Measurements from ENCODE around the gene ITGA11.

Gene ITGA11

GRCh38 chr15:68284616-68285258 is 147.2 kb downstream of the ITGA11 start:
- no peak for DNase-seq

- no peak for DNase-seq
Observed at GRCh38 chr15:68283401-68283800, 148.6 kb downstream of the ITGA11 start.

GRCh38 chr15:68281008-68281407 is 151.0 kb downstream of the ITGA11 start:
- no peak for DNase-seq

- DNase-seq = no peak
Observed at GRCh38 chr15:68279779-68280753, 151.9 kb downstream of the ITGA11 start.

- peak; percentile 71 for DNase-seq
Observed at GRCh38 chr15:68278595-68279405, 153.2 kb downstream of the ITGA11 start.

- no peak for DNase-seq
Observed at GRCh38 chr15:68278345-68278594, 153.7 kb downstream of the ITGA11 start.

- DNase-seq = peak; percentile 97
Observed at GRCh38 chr15:68277603-68278344, 154.2 kb downstream of the ITGA11 start, which contains the start of gene FEM1B. TSS of gene FEM1B (plus strand) at chr15:68277745. CDS start at chr15:68278418, 673 bp downstream.

GRCh38 chr15:68277131-68277602 is 154.8 kb downstream of the ITGA11 start:
- DNase-seq = no peak

- DNase-seq = no peak
Observed at GRCh38 chr15:68276668-68277067, 155.3 kb downstream of the ITGA11 start.

- DNase-seq = no peak
Observed at GRCh38 chr15:68275165-68275746, 156.7 kb downstream of the ITGA11 start.

- no peak for DNase-seq
Observed at GRCh38 chr15:68274201-68274848, 157.6 kb downstream of the ITGA11 start.

- no peak for DNase-seq
Observed at GRCh38 chr15:68272721-68273271, 159.2 kb downstream of the ITGA11 start.

GRCh38 chr15:68271854-68272471 is 160.0 kb downstream of the ITGA11 start:
- peak; percentile 62 for DNase-seq

GRCh38 chr15:68268405-68268804 is 163.6 kb downstream of the ITGA11 start:
- no peak for DNase-seq

GRCh38 chr15:68265674-68266073 is 166.3 kb downstream of the ITGA11 start:
- DNase-seq = no peak

- no peak for DNase-seq
Observed at GRCh38 chr15:68265081-68265480, 166.9 kb downstream of the ITGA11 start.

- no peak for DNase-seq
Observed at GRCh38 chr15:68264282-68264681, 167.7 kb downstream of the ITGA11 start.

- DNase-seq = no peak
Observed at GRCh38 chr15:68262514-68263356, 169.2 kb downstream of the ITGA11 start.

- no peak for DNase-seq
Observed at GRCh38 chr15:68261980-68262379, 170.0 kb downstream of the ITGA11 start.

GRCh38 chr15:68261241-68261640 is 170.7 kb downstream of the ITGA11 start:
- DNase-seq = no peak
